ENCODE measurements around the gene NUP133.

NUP133 gene

DNA sequence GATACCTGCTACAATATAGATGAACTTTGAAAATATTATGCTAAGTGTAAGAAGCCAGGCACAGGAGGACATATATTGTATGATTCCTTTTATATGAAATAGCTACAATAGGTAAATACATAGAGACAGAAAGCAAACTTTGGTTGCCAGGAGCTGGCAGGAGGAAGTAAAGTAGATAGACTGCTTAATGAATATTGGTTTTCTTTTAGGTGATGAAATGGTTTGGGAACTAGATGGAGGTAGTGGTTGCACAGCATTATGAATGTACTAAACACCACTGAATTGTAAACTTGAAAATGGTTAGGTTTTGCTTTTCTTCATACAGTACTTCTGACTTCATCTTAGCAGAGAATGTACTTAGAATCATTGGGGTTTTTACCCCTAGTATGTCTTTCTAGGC lies 28.8 kb upstream of the NUP133 start:
- Histone ChIP-seq H3K9me3 (no peaks in the 10 kb centered on the region), H3K27me3 (no peaks in the 10 kb centered on the region), H3K36me3 (peaks cover 38% of the 10 kb centered on the region), H3K4me1 (no peaks in the 10 kb centered on the region), H3K4me3 (ENCODE audit: low read depth, low read length) (no peak overlapping the region)
- TF ChIP-seq, protein P1, sequence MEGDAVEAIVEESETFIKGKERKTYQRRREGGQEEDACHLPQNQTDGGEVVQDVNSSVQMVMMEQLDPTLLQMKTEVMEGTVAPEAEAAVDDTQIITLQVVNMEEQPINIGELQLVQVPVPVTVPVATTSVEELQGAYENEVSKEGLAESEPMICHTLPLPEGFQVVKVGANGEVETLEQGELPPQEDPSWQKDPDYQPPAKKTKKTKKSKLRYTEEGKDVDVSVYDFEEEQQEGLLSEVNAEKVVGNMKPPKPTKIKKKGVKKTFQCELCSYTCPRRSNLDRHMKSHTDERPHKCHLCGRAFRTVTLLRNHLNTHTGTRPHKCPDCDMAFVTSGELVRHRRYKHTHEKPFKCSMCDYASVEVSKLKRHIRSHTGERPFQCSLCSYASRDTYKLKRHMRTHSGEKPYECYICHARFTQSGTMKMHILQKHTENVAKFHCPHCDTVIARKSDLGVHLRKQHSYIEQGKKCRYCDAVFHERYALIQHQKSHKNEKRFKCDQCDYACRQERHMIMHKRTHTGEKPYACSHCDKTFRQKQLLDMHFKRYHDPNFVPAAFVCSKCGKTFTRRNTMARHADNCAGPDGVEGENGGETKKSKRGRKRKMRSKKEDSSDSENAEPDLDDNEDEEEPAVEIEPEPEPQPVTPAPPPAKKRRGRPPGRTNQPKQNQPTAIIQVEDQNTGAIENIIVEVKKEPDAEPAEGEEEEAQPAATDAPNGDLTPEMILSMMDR (IDR thresholded peaks at IDR 0.05; ENCODE audit: low read depth, low read length): no peak
- no peak for DNase-seq

GRCh38 chr1:229535230-229535629 lies 27.1 kb upstream of the NUP133 start:
- Histone ChIP-seq H3K4me3 (ENCODE audit: low read depth, low read length) (no peak overlapping the region), H3K36me3 (peaks cover 42% of the 10 kb centered on the region), H3K9me3 (no peaks in the 10 kb centered on the region), H3K27me3 (no peaks in the 10 kb centered on the region), H3K4me1 (no peaks in the 10 kb centered on the region)
- TF ChIP-seq, protein P1 (IDR thresholded peaks at IDR 0.05; ENCODE audit: low read depth, low read length): no peak
- no peak for DNase-seq

- no peak for DNase-seq
- no peaks in the 10 kb centered on the region for H3K27me3 ChIP-seq
- peaks cover 38% of the 10 kb centered on the region for H3K36me3 ChIP-seq
- no peaks in the 10 kb centered on the region for H3K4me1 ChIP-seq
- H3K9me3 ChIP-seq: no peaks in the 10 kb centered on the region
- TF ChIP-seq, protein P1 (IDR thresholded peaks at IDR 0.05; ENCODE audit: low read depth, low read length): no peak
- H3K4me3 ChIP-seq (ENCODE audit: low read depth, low read length): no peak overlapping the region
Observed at GRCh38 chr1:229531326-229531725, 23.2 kb upstream of the NUP133 start.

GRCh38 chr1:229529639-229530038 lies 21.5 kb upstream of the NUP133 start:
- no peak for DNase-seq
- Histone ChIP-seq H3K36me3 (peaks cover 42% of the 10 kb centered on the region), H3K27me3 (no peaks in the 10 kb centered on the region), H3K9me3 (no peaks in the 10 kb centered on the region), H3K4me1 (no peaks in the 10 kb centered on the region), H3K4me3 (ENCODE audit: low read depth, low read length) (no peak overlapping the region)
- TF ChIP-seq, protein P1 (IDR thresholded peaks at IDR 0.05; ENCODE audit: low read depth, low read length): no peak

DNA sequence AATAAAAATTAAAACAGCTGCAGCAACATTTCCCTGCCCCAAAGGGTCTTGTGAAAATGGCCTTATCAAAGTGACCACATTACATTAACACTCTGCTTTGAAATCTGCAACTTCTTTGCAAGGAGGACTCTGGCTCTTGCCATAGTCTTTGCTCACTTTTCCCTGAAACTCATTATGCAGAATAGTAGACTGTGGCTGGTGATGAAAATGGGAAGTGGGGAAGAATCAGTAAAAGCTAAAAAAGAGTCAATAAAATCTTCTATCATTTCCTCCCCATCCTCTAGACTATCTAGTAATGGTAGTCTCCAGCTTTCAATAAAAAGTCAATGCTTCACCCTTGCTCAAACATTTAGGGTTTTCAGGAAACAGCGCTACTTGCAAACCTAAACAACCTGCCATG lies 18.6 kb upstream of the NUP133 start:
- Histone ChIP-seq H3K36me3 (peaks cover 36% of the 10 kb centered on the region), H3K4me1 (no peaks in the 10 kb centered on the region), H3K9me3 (no peaks in the 10 kb centered on the region), H3K4me3 (ENCODE audit: low read depth, low read length) (no peak overlapping the region), H3K27me3 (no peaks in the 10 kb centered on the region)
- TF ChIP-seq, protein P1 (IDR thresholded peaks at IDR 0.05; ENCODE audit: low read depth, low read length): no peak
- no peak for DNase-seq

DNA sequence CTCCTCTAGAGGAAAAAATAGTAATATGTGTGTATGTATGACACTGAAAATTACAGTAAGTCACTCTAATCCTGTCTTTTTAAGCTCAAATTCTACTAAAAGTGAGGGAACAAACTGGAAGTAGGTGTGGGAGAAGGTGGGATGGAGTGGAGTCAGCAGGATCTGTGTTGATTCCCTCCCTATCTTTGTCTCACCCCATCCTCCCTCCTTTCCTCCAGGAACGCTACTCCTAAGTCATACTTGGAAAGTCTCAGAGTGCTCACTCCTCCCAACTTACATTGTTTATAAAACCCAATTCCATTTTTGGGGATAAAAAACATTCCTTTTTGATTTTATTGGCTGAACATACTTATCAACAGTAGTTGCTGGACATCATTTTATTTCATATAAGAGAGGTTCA lies 14.9 kb upstream of the NUP133 start:
- no peaks in the 10 kb centered on the region for H3K9me3 ChIP-seq
- H3K4me3 ChIP-seq (ENCODE audit: low read depth, low read length): no peak overlapping the region
- peaks cover 23% of the 10 kb centered on the region for H3K36me3 ChIP-seq
- no peaks in the 10 kb centered on the region for H3K4me1 ChIP-seq
- TF ChIP-seq, protein P1 (IDR thresholded peaks at IDR 0.05; ENCODE audit: low read depth, low read length): no peak
- no peaks in the 10 kb centered on the region for H3K27me3 ChIP-seq
- DNase-seq: no peak
